ENCODE results near the gene SLC38A11.
A peak's percentile ranks its signal among the peaks of the same experiment; 100 is the strongest.

SLC38A11 gene

DNA sequence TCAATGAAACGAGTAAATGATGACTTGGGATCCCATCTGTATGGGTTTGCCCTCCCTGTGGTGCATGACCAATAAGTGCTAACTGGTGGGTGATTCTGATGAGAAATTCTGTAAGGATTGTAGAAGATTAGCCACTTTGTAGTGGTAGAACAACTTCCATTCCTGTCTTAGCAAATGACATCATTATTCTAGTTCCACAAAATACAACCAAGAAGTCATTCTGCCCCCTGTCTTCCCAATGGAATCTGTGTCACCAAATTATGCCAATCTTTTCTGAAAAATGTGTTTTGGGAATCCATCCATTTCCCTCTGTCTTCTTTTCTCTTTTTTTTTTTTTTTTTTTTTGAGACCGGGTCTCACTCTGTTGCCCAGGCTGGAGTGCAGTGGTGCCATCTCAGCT, 48.4 kb downstream of the SLC38A11 start:
- no peaks in the 10 kb centered on the region for H3K36me3 ChIP-seq (ENCODE audit: low read depth)
- TF ChIP-seq, protein P1, sequence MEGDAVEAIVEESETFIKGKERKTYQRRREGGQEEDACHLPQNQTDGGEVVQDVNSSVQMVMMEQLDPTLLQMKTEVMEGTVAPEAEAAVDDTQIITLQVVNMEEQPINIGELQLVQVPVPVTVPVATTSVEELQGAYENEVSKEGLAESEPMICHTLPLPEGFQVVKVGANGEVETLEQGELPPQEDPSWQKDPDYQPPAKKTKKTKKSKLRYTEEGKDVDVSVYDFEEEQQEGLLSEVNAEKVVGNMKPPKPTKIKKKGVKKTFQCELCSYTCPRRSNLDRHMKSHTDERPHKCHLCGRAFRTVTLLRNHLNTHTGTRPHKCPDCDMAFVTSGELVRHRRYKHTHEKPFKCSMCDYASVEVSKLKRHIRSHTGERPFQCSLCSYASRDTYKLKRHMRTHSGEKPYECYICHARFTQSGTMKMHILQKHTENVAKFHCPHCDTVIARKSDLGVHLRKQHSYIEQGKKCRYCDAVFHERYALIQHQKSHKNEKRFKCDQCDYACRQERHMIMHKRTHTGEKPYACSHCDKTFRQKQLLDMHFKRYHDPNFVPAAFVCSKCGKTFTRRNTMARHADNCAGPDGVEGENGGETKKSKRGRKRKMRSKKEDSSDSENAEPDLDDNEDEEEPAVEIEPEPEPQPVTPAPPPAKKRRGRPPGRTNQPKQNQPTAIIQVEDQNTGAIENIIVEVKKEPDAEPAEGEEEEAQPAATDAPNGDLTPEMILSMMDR (IDR thresholded peaks at IDR 0.05; ENCODE audit: poor library complexity, severe bottlenecking): no peak
- DNase-seq (ENCODE audit: low spot score) (no peak), ATAC-seq (ENCODE audit: low read depth) (no peak)
- no peaks in the 10 kb centered on the region for H3K9me3 ChIP-seq (ENCODE audit: severe bottlenecking)
- no peak overlapping the region for H3K27ac ChIP-seq (ENCODE audit: poor library complexity, severe bottlenecking)
- H3K4me3 ChIP-seq (ENCODE audit: severe bottlenecking): no peak overlapping the region
- H3K27me3 ChIP-seq (ENCODE audit: insufficient read depth, poor library complexity, severe bottlenecking): no peaks in the 10 kb centered on the region
- peaks cover 34% of the 10 kb centered on the region for H3K4me1 ChIP-seq (ENCODE audit: insufficient read depth, poor library complexity, severe bottlenecking)

DNA sequence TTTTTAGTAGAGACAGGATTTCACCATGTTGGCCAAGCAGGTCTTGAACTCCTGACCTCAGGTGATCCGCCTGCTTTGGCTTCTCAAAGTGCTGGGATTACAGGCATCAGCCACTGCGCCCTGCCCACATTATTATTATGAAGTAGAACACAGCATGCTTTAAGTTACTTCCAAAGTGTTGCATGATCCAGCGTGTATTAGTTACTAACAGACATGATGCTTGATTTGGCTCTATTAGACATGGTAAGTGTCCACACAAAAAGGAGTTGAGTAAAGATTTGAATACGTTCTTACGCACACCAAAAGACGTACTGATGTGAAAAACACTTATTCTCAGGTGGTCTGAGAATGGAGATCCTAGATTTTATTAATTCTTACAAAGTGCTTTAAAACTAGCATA, 50.0 kb downstream of the SLC38A11 start:
- Histone ChIP-seq H3K36me3 (ENCODE audit: low read depth) (no peaks in the 10 kb centered on the region), H3K4me3 (ENCODE audit: severe bottlenecking) (no peak overlapping the region), H3K27me3 (ENCODE audit: insufficient read depth, poor library complexity, severe bottlenecking) (no peaks in the 10 kb centered on the region), H3K27ac (ENCODE audit: poor library complexity, severe bottlenecking) (no peak overlapping the region), H3K4me1 (ENCODE audit: insufficient read depth, poor library complexity, severe bottlenecking) (peaks cover 18% of the 10 kb centered on the region), H3K9me3 (ENCODE audit: severe bottlenecking) (no peaks in the 10 kb centered on the region)
- no peak for ATAC-seq (ENCODE audit: low read depth)
- TF ChIP-seq, protein P1 (IDR thresholded peaks at IDR 0.05; ENCODE audit: poor library complexity, severe bottlenecking): no peak
- DNase-seq (ENCODE audit: low spot score): no peak

DNA sequence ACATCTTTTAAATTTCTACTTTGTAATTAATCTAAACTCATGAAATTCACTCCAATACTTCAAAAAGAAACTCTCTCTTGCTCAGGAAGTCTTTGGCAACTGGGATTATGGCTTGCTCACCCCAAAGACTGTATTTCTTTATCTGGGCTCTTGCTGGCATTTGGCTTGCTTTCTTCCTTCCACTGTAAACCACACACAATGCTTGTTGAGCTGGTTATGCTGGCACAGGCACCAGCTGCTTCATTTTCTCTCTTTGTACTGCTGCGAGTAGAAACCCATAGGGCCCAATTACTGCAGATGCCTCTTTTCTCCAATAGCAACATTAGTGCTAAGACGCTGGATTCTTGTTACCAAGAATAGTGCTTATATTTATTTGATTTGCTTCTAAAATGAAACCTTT, 51.4 kb downstream of the SLC38A11 start:
- Histone ChIP-seq H3K36me3 (ENCODE audit: low read depth) (no peaks in the 10 kb centered on the region), H3K4me1 (ENCODE audit: insufficient read depth, poor library complexity, severe bottlenecking) (peaks cover 15% of the 10 kb centered on the region), H3K9me3 (ENCODE audit: severe bottlenecking) (no peaks in the 10 kb centered on the region), H3K27me3 (ENCODE audit: insufficient read depth, poor library complexity, severe bottlenecking) (no peaks in the 10 kb centered on the region), H3K27ac (ENCODE audit: poor library complexity, severe bottlenecking) (no peak overlapping the region), H3K4me3 (ENCODE audit: severe bottlenecking) (no peak overlapping the region)
- no peak for DNase-seq (ENCODE audit: low spot score)
- TF ChIP-seq, protein P1 (IDR thresholded peaks at IDR 0.05; ENCODE audit: poor library complexity, severe bottlenecking): no peak
- peak; percentile 64 for ATAC-seq (ENCODE audit: low read depth)

DNA sequence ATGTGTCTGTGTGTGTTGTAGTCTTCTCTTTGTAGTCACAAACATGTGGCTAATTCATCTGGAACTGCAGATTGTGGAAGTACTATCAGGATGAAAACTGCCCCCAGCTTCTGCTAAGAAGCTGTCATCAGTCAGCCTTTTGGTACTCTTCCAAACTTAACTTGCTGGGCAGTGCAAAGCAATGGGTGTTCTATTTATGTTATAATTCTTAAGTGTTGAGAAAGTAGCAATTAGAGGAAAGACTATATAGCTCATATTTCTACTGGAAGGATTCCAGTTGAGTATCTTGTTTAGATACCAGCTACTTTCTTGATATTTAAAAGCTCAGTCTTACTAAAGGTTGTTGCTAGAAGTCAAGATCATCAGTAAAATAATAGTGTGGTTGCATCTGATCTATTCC, 52.1 kb downstream of the SLC38A11 start:
- ATAC-seq (ENCODE audit: low read depth) (peak; percentile 62; the same call in 2 of the 3 replicates), DNase-seq (ENCODE audit: low spot score) (no peak)
- Histone ChIP-seq H3K36me3 (ENCODE audit: low read depth) (no peaks in the 10 kb centered on the region), H3K4me3 (ENCODE audit: severe bottlenecking) (no peak overlapping the region), H3K9me3 (ENCODE audit: severe bottlenecking) (no peaks in the 10 kb centered on the region), H3K4me1 (ENCODE audit: insufficient read depth, poor library complexity, severe bottlenecking) (peaks cover 21% of the 10 kb centered on the region), H3K27ac (ENCODE audit: poor library complexity, severe bottlenecking) (no peak overlapping the region), H3K27me3 (ENCODE audit: insufficient read depth, poor library complexity, severe bottlenecking) (no peaks in the 10 kb centered on the region)
- TF ChIP-seq, protein P1 (IDR thresholded peaks at IDR 0.05; ENCODE audit: poor library complexity, severe bottlenecking): no peak

DNA sequence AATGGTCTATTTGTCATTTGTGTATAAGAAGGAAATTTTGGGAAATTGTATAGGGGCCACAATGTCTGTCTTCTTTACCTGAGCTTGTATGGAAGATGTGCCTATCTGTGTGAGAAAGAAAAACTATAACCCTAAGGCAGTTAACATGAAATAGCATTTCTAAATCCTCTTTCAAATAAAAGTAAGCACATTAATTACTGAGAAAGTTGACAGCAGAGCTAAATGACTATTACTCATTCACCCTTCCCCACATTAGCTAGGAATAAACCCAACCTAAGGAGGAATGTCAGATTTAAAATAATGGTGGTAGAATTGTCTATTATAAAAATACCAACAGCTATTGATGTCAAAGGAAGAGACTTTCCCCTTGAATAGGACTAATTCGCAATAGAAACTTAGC, 56.2 kb downstream of the SLC38A11 start:
- Histone ChIP-seq H3K36me3 (ENCODE audit: low read depth) (no peaks in the 10 kb centered on the region), H3K27ac (ENCODE audit: poor library complexity, severe bottlenecking) (peak overlapping the region; percentile 76), H3K4me3 (ENCODE audit: severe bottlenecking) (no peak overlapping the region), H3K27me3 (ENCODE audit: insufficient read depth, poor library complexity, severe bottlenecking) (no peaks in the 10 kb centered on the region), H3K4me1 (ENCODE audit: insufficient read depth, poor library complexity, severe bottlenecking) (peaks cover 53% of the 10 kb centered on the region), H3K9me3 (ENCODE audit: severe bottlenecking) (no peaks in the 10 kb centered on the region)
- TF ChIP-seq, protein P1 (IDR thresholded peaks at IDR 0.05; ENCODE audit: poor library complexity, severe bottlenecking): no peak
- ATAC-seq (ENCODE audit: low read depth) (no peak), DNase-seq (ENCODE audit: low spot score) (no peak)

All from RWPE2 (cell line).